ENCODE data around the gene ENOX1. TPM values are rescaled to one million over a fixed set of nuclear protein-coding genes. Genes with fewer than 3 reads are reported as not detected.

The ENOX1 gene
- total RNA-seq, 4 donors from 2014 or later: 0.27 to 0.83 (median 0.53) TPM; not detected in 1

GRCh38 chr13:43258771-43259170, 528.0 kb downstream of the ENOX1 start:
- TF ChIP-seq POLR2A (IDR thresholded peaks at IDR 0.05): no peak
- no peak for TF ChIP-seq CTCF (IDR thresholded peaks at IDR 0.05)

GRCh38 chr13:43257765-43258164, 529.0 kb downstream of the ENOX1 start:
- no peaks in the 10 kb centered on the region for H3K36me3 ChIP-seq
- no peak for DNase-seq
- H3K9me3 ChIP-seq: no peaks in the 10 kb centered on the region
- no peaks in the 10 kb centered on the region for H3K27me3 ChIP-seq
- no peak overlapping the region for H3K4me3 ChIP-seq
- TF ChIP-seq POLR2A (IDR thresholded peaks at IDR 0.05): no peak
- TF ChIP-seq CTCF (IDR thresholded peaks at IDR 0.05): no peak
- no peak overlapping the region for H3K27ac ChIP-seq
- H3K4me1 ChIP-seq: no peaks in the 10 kb centered on the region

More at GRCh38 chr13:43258771-43259170, 528.0 kb downstream of the ENOX1 start:
- Histone ChIP-seq H3K27ac (no peak overlapping the region), H3K4me3 (no peak overlapping the region), H3K4me1 (no peaks in the 10 kb centered on the region), H3K9me3 (no peaks in the 10 kb centered on the region), H3K27me3 (no peaks in the 10 kb centered on the region), H3K36me3 (no peaks in the 10 kb centered on the region)
- DNase-seq: no peak

- no peak for TF ChIP-seq POLR2A (IDR thresholded peaks at IDR 0.05)
- no peak for TF ChIP-seq CTCF (IDR thresholded peaks at IDR 0.05)
- DNase-seq: no peak
- H3K36me3 ChIP-seq: no peaks in the 10 kb centered on the region
- H3K4me3 ChIP-seq: no peak overlapping the region
- no peaks in the 10 kb centered on the region for H3K9me3 ChIP-seq
- H3K27me3 ChIP-seq: no peaks in the 10 kb centered on the region
- H3K27ac ChIP-seq: no peak overlapping the region
- no peaks in the 10 kb centered on the region for H3K4me1 ChIP-seq
Measured at GRCh38 chr13:43251961-43252360, 534.8 kb downstream of the ENOX1 start.

- H3K4me1 ChIP-seq: no peaks in the 10 kb centered on the region
- no peaks in the 10 kb centered on the region for H3K36me3 ChIP-seq
- no peaks in the 10 kb centered on the region for H3K9me3 ChIP-seq
- no peaks in the 10 kb centered on the region for H3K27me3 ChIP-seq
- DNase-seq: no peak
- TF ChIP-seq POLR2A (IDR thresholded peaks at IDR 0.05) (no peak), CTCF (IDR thresholded peaks at IDR 0.05) (no peak)
- H3K4me3 ChIP-seq: no peak overlapping the region
- H3K27ac ChIP-seq: no peak overlapping the region
Measured at GRCh38 chr13:43246382-43246781, 540.4 kb downstream of the ENOX1 start.

- Histone ChIP-seq H3K36me3 (no peaks in the 10 kb centered on the region), H3K4me1 (no peaks in the 10 kb centered on the region), H3K27ac (no peak overlapping the region), H3K9me3 (no peaks in the 10 kb centered on the region), H3K27me3 (no peaks in the 10 kb centered on the region), H3K4me3 (no peak overlapping the region)
- TF ChIP-seq CTCF (IDR thresholded peaks at IDR 0.05) (no peak), POLR2A (IDR thresholded peaks at IDR 0.05) (no peak)
- no peak for DNase-seq
Measured at GRCh38 chr13:43245374-43245964, 541.3 kb downstream of the ENOX1 start.

- no peak overlapping the region for H3K4me3 ChIP-seq
- H3K9me3 ChIP-seq: no peaks in the 10 kb centered on the region
- no peaks in the 10 kb centered on the region for H3K36me3 ChIP-seq
- no peak for TF ChIP-seq CTCF (IDR thresholded peaks at IDR 0.05)
- TF ChIP-seq POLR2A (IDR thresholded peaks at IDR 0.05): no peak
- no peak overlapping the region for H3K27ac ChIP-seq
- H3K27me3 ChIP-seq: no peaks in the 10 kb centered on the region
- DNase-seq: no peak
- no peaks in the 10 kb centered on the region for H3K4me1 ChIP-seq
Measured at GRCh38 chr13:43244481-43244880, 542.3 kb downstream of the ENOX1 start.
